K562 (cell line): ENCODE data around the gene ABCC10. TPM values are rescaled to one million over a fixed set of nuclear protein-coding genes. Genes with fewer than 3 reads are reported as not detected.

Experiments
- BMI1 ChIP-seq: fragments of 150-350 bp; IDR thresholded peaks from 2 replicates; pipeline ENCODE4 v1.6.1; 2014; ENCODE audit warnings: low read length
- NUFIP1 ChIP-seq: fragments of 450-650 bp; IDR thresholded peaks from 2 replicates; pipeline ENCODE4 v1.6.1; 2018; ENCODE audit not compliant: partially characterized antibody
- RBBP5 ChIP-seq: fragments of 200-600 bp; sonication (generic); IDR thresholded peaks from 2 replicates; pipeline ENCODE4 v1.6.1; 2012; ENCODE audit warnings: borderline replicate concordance, mild to moderate bottlenecking, low read length, control low read depth, inconsistent platforms; ENCODE audit not compliant: insufficient read depth, poor library complexity, severe bottlenecking
- microRNA-seq: library from miRNA; unstranded; fragments of <30 nt; microRNA quantifications from one replicate; pipeline ENCODE4, GENCODE V29; 2018; ENCODE audit warnings: borderline microRNAs expressed
- polyA plus RNA-seq, 8 experiments: library from polyadenylated mRNA; depleted of rRNA in 4 of 8; stranded (reverse) in 5 of 8; unstranded in 3 of 8; fragments of >200 nt; fragmentation: Nextera tagmentation in 2 of 8; fragmentation: Illumina TruSeq in 1 of 8; extraction: Ambion mirVana in 2 of 8; extraction: Trizol in 1 of 8; gene quantifications; 2 replicates each; pipeline versions ENCODE4 v1.2.1 to v1.2.3, GENCODE V29; 2011 to 2014; ENCODE audit warnings: inconsistent platforms in 1 of 8, missing spikeins in 1 of 8
- small RNA-seq: library from RNA; depleted of rRNA; stranded (forward); fragments of <200 nt; gene quantifications from one replicate; pipeline ENCODE3, GENCODE V24; 2014
- total RNA-seq, 7 experiments: library from RNA; depleted of rRNA in 6 of 7; stranded (reverse); fragments of >200 nt in 6 of 7; fragmentation: Illumina TruSeq in 2 of 7; extraction: Trizol in 2 of 7; gene quantifications; 2 replicates each; pipeline versions ENCODE4 v1.2.1 to v1.2.3, GENCODE V29; 2011 to 2021; ENCODE audit warnings: low replicate concordance in 1 of 7

Gene ABCC10
- total and polyA plus RNA-seq, 9 of the 15 experiments (the other 6 are each of a cell fraction or from before 2014, with no cell fraction given), result 2.4 to 29.1 (median 13.7) TPM

- TF ChIP-seq RBBP5, result no peak
- TF ChIP-seq NUFIP1, result no peak
- TF ChIP-seq BMI1, result no peak
Measured at GRCh38 chr6:43499028-43499815, 71.9 kb downstream of the ABCC10 start (continued).

Small RNA genes lying within 50 kb of the gene (microRNA-seq; reads per million reads assigned to microRNA genes)
- not detected for gene MIR6780B

Small RNA genes lying within 50 kb of the gene (small RNA-seq; reads per million reads assigned to genes)
- not detected for gene MIR6780B
- not detected for gene RNU6-1113P

Other genes with a start within 250 kb of the ABCC10 start
Only the 7 nearest of the 16 such genes appear.
- 0.86 and 1.0 TPM in 2 replicates for gene CRIP3, start 118.7 kb upstream of the ABCC10 start, total RNA-seq (2014; rRNA removed)
- gene CRIP3, start 118.7 kb upstream of the ABCC10 start, total RNA-seq (2014; rRNA removed; fragmentation: Illumina TruSeq; extraction: Trizol), result 0.87 and 0.99 TPM in 2 replicates
- gene CRIP3, start 118.7 kb upstream of the ABCC10 start, total RNA-seq (2015; rRNA removed; fragmentation: Illumina TruSeq; extraction: Trizol), result 0.36 TPM in 1 of 2 replicates, not detected in the other
- gene CRIP3, start 118.7 kb upstream of the ABCC10 start, total RNA-seq (2021), result 0.82 and 0.89 TPM in 2 replicates
- 1.2 and 2.7 TPM in 2 replicates for gene CRIP3, start 118.7 kb upstream of the ABCC10 start, polyA plus RNA-seq (2011; rRNA removed)
- 0.86 and 2.1 TPM in 2 replicates for gene CRIP3, start 118.7 kb upstream of the ABCC10 start, polyA plus RNA-seq (2014; fragmentation: Illumina TruSeq; extraction: Trizol)
- under 1 TPM; 0.72 to 0.99 TPM for gene CRIP3, start 118.7 kb upstream of the ABCC10 start, polyA plus RNA-seq (2014; fragmentation: Nextera tagmentation; extraction: Ambion mirVana)
- gene CRIP3, start 118.7 kb upstream of the ABCC10 start, polyA plus RNA-seq (2014; rRNA removed), result 1.3 and 3.6 TPM in 2 replicates
- 7.9 and 10.2 TPM in 2 replicates for gene ZNF318, start 57.9 kb upstream of the ABCC10 start, total RNA-seq (2014; rRNA removed)
- gene ZNF318, start 57.9 kb upstream of the ABCC10 start, total RNA-seq (2014; rRNA removed; fragmentation: Illumina TruSeq; extraction: Trizol), result 7.5 and 8.6 TPM in 2 replicates
- 8.4 and 9.2 TPM in 2 replicates for gene ZNF318, start 57.9 kb upstream of the ABCC10 start, total RNA-seq (2015; rRNA removed; fragmentation: Illumina TruSeq; extraction: Trizol)
- gene ZNF318, start 57.9 kb upstream of the ABCC10 start, total RNA-seq (2021), result 16.9 and 17.8 TPM in 2 replicates
- gene ZNF318, start 57.9 kb upstream of the ABCC10 start, polyA plus RNA-seq (2011; rRNA removed), result 19.0 and 24.6 TPM in 2 replicates
- 15.5 and 17.5 TPM in 2 replicates for gene ZNF318, start 57.9 kb upstream of the ABCC10 start, polyA plus RNA-seq (2014; fragmentation: Illumina TruSeq; extraction: Trizol)
- gene ZNF318, start 57.9 kb upstream of the ABCC10 start, polyA plus RNA-seq (2014; fragmentation: Nextera tagmentation; extraction: Ambion mirVana), result 1 to 10 TPM; 3.2 to 3.6 TPM
- 8.7 and 9.7 TPM in 2 replicates for gene ZNF318, start 57.9 kb upstream of the ABCC10 start, polyA plus RNA-seq (2014; rRNA removed)
- 0.23 and 0.29 TPM in 2 replicates for gene DLK2, start 28.0 kb downstream of the ABCC10 start, total RNA-seq (2014; rRNA removed)
- not detected in 2 replicates for gene DLK2, start 28.0 kb downstream of the ABCC10 start, total RNA-seq (2014; rRNA removed; fragmentation: Illumina TruSeq; extraction: Trizol)
- gene DLK2, start 28.0 kb downstream of the ABCC10 start, total RNA-seq (2015; rRNA removed; fragmentation: Illumina TruSeq; extraction: Trizol), result 0.11 TPM in 1 of 2 replicates, not detected in the other
- 0.36 and 0.53 TPM in 2 replicates for gene DLK2, start 28.0 kb downstream of the ABCC10 start, total RNA-seq (2021)
- 0.35 and 0.74 TPM in 2 replicates for gene DLK2, start 28.0 kb downstream of the ABCC10 start, polyA plus RNA-seq (2011; rRNA removed)
- 0.16 and 0.37 TPM in 2 replicates for gene DLK2, start 28.0 kb downstream of the ABCC10 start, polyA plus RNA-seq (2014; fragmentation: Illumina TruSeq; extraction: Trizol)
- gene DLK2, start 28.0 kb downstream of the ABCC10 start, polyA plus RNA-seq (2014; fragmentation: Nextera tagmentation; extraction: Ambion mirVana), result not detected
- 0.45 and 0.65 TPM in 2 replicates for gene DLK2, start 28.0 kb downstream of the ABCC10 start, polyA plus RNA-seq (2014; rRNA removed)
- gene TJAP1, start 50.0 kb downstream of the ABCC10 start, total RNA-seq (2014; rRNA removed), result 17.0 and 23.1 TPM in 2 replicates
- 7.2 TPM in 2 replicates for gene TJAP1, start 50.0 kb downstream of the ABCC10 start, total RNA-seq (2014; rRNA removed; fragmentation: Illumina TruSeq; extraction: Trizol)
- gene TJAP1, start 50.0 kb downstream of the ABCC10 start, total RNA-seq (2015; rRNA removed; fragmentation: Illumina TruSeq; extraction: Trizol), result 11.1 and 11.2 TPM in 2 replicates
- gene TJAP1, start 50.0 kb downstream of the ABCC10 start, total RNA-seq (2021), result 25.4 and 35.8 TPM in 2 replicates
- gene TJAP1, start 50.0 kb downstream of the ABCC10 start, polyA plus RNA-seq (2011; rRNA removed), result 16.2 and 25.3 TPM in 2 replicates
- 17.0 and 21.3 TPM in 2 replicates for gene TJAP1, start 50.0 kb downstream of the ABCC10 start, polyA plus RNA-seq (2014; fragmentation: Illumina TruSeq; extraction: Trizol)
- under 1 TPM; 0.06 to 0.29 TPM for gene TJAP1, start 50.0 kb downstream of the ABCC10 start, polyA plus RNA-seq (2014; fragmentation: Nextera tagmentation; extraction: Ambion mirVana)
- 24.2 and 31.1 TPM in 2 replicates for gene TJAP1, start 50.0 kb downstream of the ABCC10 start, polyA plus RNA-seq (2014; rRNA removed)
- 0.12 and 0.27 TPM in 2 replicates for gene LRRC73, start 82.8 kb downstream of the ABCC10 start, total RNA-seq (2014; rRNA removed)
- gene LRRC73, start 82.8 kb downstream of the ABCC10 start, total RNA-seq (2014; rRNA removed; fragmentation: Illumina TruSeq; extraction: Trizol), result not detected in 2 replicates
- 0.07 and 0.11 TPM in 2 replicates for gene LRRC73, start 82.8 kb downstream of the ABCC10 start, total RNA-seq (2015; rRNA removed; fragmentation: Illumina TruSeq; extraction: Trizol)
- 0.34 and 0.55 TPM in 2 replicates for gene LRRC73, start 82.8 kb downstream of the ABCC10 start, total RNA-seq (2021)
- gene LRRC73, start 82.8 kb downstream of the ABCC10 start, polyA plus RNA-seq (2011; rRNA removed), result 0.07 and 0.20 TPM in 2 replicates
- gene LRRC73, start 82.8 kb downstream of the ABCC10 start, polyA plus RNA-seq (2014; fragmentation: Illumina TruSeq; extraction: Trizol), result 0.07 and 0.12 TPM in 2 replicates
- not detected for gene LRRC73, start 82.8 kb downstream of the ABCC10 start, polyA plus RNA-seq (2014; fragmentation: Nextera tagmentation; extraction: Ambion mirVana)
- gene LRRC73, start 82.8 kb downstream of the ABCC10 start, polyA plus RNA-seq (2014; rRNA removed), result 0.08 and 0.09 TPM in 2 replicates
- gene YIPF3, start 89.4 kb downstream of the ABCC10 start, total RNA-seq (2014; rRNA removed), result 57.6 and 67.8 TPM in 2 replicates
- 25.9 and 27.5 TPM in 2 replicates for gene YIPF3, start 89.4 kb downstream of the ABCC10 start, total RNA-seq (2014; rRNA removed; fragmentation: Illumina TruSeq; extraction: Trizol)
- 31.5 and 32.9 TPM in 2 replicates for gene YIPF3, start 89.4 kb downstream of the ABCC10 start, total RNA-seq (2015; rRNA removed; fragmentation: Illumina TruSeq; extraction: Trizol)
- 65.1 and 69.3 TPM in 2 replicates for gene YIPF3, start 89.4 kb downstream of the ABCC10 start, total RNA-seq (2021)
- gene YIPF3, start 89.4 kb downstream of the ABCC10 start, polyA plus RNA-seq (2011; rRNA removed), result 74.8 and 182 TPM in 2 replicates
- 75.3 and 78.5 TPM in 2 replicates for gene YIPF3, start 89.4 kb downstream of the ABCC10 start, polyA plus RNA-seq (2014; fragmentation: Illumina TruSeq; extraction: Trizol)
- gene YIPF3, start 89.4 kb downstream of the ABCC10 start, polyA plus RNA-seq (2014; fragmentation: Nextera tagmentation; extraction: Ambion mirVana), result 10 to 100 TPM; 40.4 to 48.6 TPM
- gene YIPF3, start 89.4 kb downstream of the ABCC10 start, polyA plus RNA-seq (2014; rRNA removed), result 54.6 and 72.9 TPM in 2 replicates
- gene POLR1C, start 89.5 kb downstream of the ABCC10 start, total RNA-seq (2014; rRNA removed), result 74.8 and 83.5 TPM in 2 replicates
- 109 and 114 TPM in 2 replicates for gene POLR1C, start 89.5 kb downstream of the ABCC10 start, total RNA-seq (2014; rRNA removed; fragmentation: Illumina TruSeq; extraction: Trizol)
- gene POLR1C, start 89.5 kb downstream of the ABCC10 start, total RNA-seq (2015; rRNA removed; fragmentation: Illumina TruSeq; extraction: Trizol), result 103 and 104 TPM in 2 replicates
- gene POLR1C, start 89.5 kb downstream of the ABCC10 start, total RNA-seq (2021), result 116 and 120 TPM in 2 replicates
- 173 and 226 TPM in 2 replicates for gene POLR1C, start 89.5 kb downstream of the ABCC10 start, polyA plus RNA-seq (2011; rRNA removed)
- 142 and 181 TPM in 2 replicates for gene POLR1C, start 89.5 kb downstream of the ABCC10 start, polyA plus RNA-seq (2014; fragmentation: Illumina TruSeq; extraction: Trizol)
- gene POLR1C, start 89.5 kb downstream of the ABCC10 start, polyA plus RNA-seq (2014; fragmentation: Nextera tagmentation; extraction: Ambion mirVana), result 100 to 1,000 TPM; 405 to 429 TPM
- 120 and 136 TPM in 2 replicates for gene POLR1C, start 89.5 kb downstream of the ABCC10 start, polyA plus RNA-seq (2014; rRNA removed)